ENCODE measurements around the gene KIFC3. TPM values are rescaled to one million over a fixed set of nuclear protein-coding genes. Genes with fewer than 3 reads are reported as not detected.
"Not testable (repeated sequence)": the region's sequence is repeated elsewhere in the genome, so short reads cannot be mapped to it uniquely, and the experiment has no call there.

KIFC3 gene
- total RNA-seq, 1 donor from 2014 or later, result 25.1 TPM

GRCh38 chr16:57817680-57818079 is 15.4 kb upstream of the KIFC3 start:
- no peaks in the 10 kb centered on the region for H3K9me3 Mint-ChIP-seq
- no peak overlapping the region for H3K4me3 Mint-ChIP-seq
- no peaks in the 10 kb centered on the region for H3K36me3 Mint-ChIP-seq (ENCODE audit: low read depth)
- no peaks in the 10 kb centered on the region for H3K4me1 Mint-ChIP-seq
- DNase-seq (ENCODE audit: low read depth, low spot score), result no peak
- no peaks in the 10 kb centered on the region for H3K27me3 Mint-ChIP-seq (ENCODE audit: low read depth)
- H3K27ac Mint-ChIP-seq (ENCODE audit: unreplicated experiment), result no peak overlapping the region
- no peak for TF ChIP-seq CTCF (conservative IDR thresholded peaks at IDR 0.05)

- H3K27me3 Mint-ChIP-seq (ENCODE audit: low read depth), result no peaks in the 10 kb centered on the region
- TF ChIP-seq CTCF (conservative IDR thresholded peaks at IDR 0.05), result no peak
Measured at GRCh38 chr16:57815987-57816745, 13.9 kb upstream of the KIFC3 start.

GRCh38 chr16:57814896-57815295 is 12.6 kb upstream of the KIFC3 start:
- Mint-ChIP-seq H3K36me3 (ENCODE audit: low read depth) (no peaks in the 10 kb centered on the region), H3K4me1 (peaks cover 14% of the 10 kb centered on the region), H3K9me3 (no peaks in the 10 kb centered on the region), H3K27me3 (ENCODE audit: low read depth) (no peaks in the 10 kb centered on the region), H3K4me3 (no peak overlapping the region), H3K27ac (ENCODE audit: unreplicated experiment) (no peak overlapping the region)
- TF ChIP-seq CTCF (conservative IDR thresholded peaks at IDR 0.05), result no peak
- no peak for DNase-seq (ENCODE audit: low read depth, low spot score)

More at GRCh38 chr16:57815987-57816745, 13.9 kb upstream of the KIFC3 start:
- Mint-ChIP-seq H3K4me1 (peaks cover 1% of the 10 kb centered on the region), H3K27ac (ENCODE audit: unreplicated experiment) (peak overlapping the region; percentile 50), H3K4me3 (no peak overlapping the region), H3K9me3 (no peaks in the 10 kb centered on the region), H3K36me3 (ENCODE audit: low read depth) (no peaks in the 10 kb centered on the region)
- DNase-seq (ENCODE audit: low read depth, low spot score), result no peak

- Mint-ChIP-seq H3K9me3 (no peaks in the 10 kb centered on the region), H3K4me3 (no peak overlapping the region), H3K4me1 (peaks cover 19% of the 10 kb centered on the region)
Measured at GRCh38 chr16:57813466-57813865, 11.2 kb upstream of the KIFC3 start.

GRCh38 chr16:57811340-57811739 is 9.0 kb upstream of the KIFC3 start:
- H3K9me3 Mint-ChIP-seq; H3K36me3 Mint-ChIP-seq (ENCODE audit: low read depth); H3K27me3 Mint-ChIP-seq (ENCODE audit: low read depth); H3K27ac Mint-ChIP-seq (ENCODE audit: unreplicated experiment); DNase-seq (ENCODE audit: low read depth, low spot score); H3K4me3 Mint-ChIP-seq: not testable (repeated sequence)
- peaks cover 28% of the 10 kb centered on the region for H3K4me1 Mint-ChIP-seq

More at GRCh38 chr16:57813466-57813865, 11.2 kb upstream of the KIFC3 start:
- TF ChIP-seq CTCF (conservative IDR thresholded peaks at IDR 0.05), result no peak
- Mint-ChIP-seq H3K27me3 (ENCODE audit: low read depth) (no peaks in the 10 kb centered on the region), H3K27ac (ENCODE audit: unreplicated experiment) (no peak overlapping the region), H3K36me3 (ENCODE audit: low read depth) (no peaks in the 10 kb centered on the region)
- DNase-seq (ENCODE audit: low read depth, low spot score), result no peak
